A673 (cell line): ENCODE results near the gene PARP9. TPM values are rescaled to one million over a fixed set of nuclear protein-coding genes. Genes with fewer than 3 reads are reported as not detected.
A peak's percentile ranks its signal among the peaks of the same experiment; 100 is the strongest.
"Not testable (repeated sequence)": the region's sequence is repeated elsewhere in the genome, so short reads cannot be mapped to it uniquely, and the experiment has no call there.

ENCODE experiments used
- BruUV-seq: library from RNA; stranded (reverse); fragments of 400-500 nt; replicated peaks from 2 replicates; lab custom pipeline; 2021; lab: Mats Ljungman, UMichigan
- CTCF ChIA-PET: fragments of 300-600 bp; sonication (Branson Sonifier 250); formaldehyde crosslinking; loops from one replicate; lab custom pipeline; 2022; ENCODE audit warnings: antibody characterized with exemption; lab: Charles Lee
- POLR2A ChIA-PET: fragments of 300-600 bp; sonication (Branson Sonifier 250); formaldehyde crosslinking; loops from one replicate; lab custom pipeline; 2022; ENCODE audit warnings: antibody characterized with exemption; ENCODE audit not compliant: low non-redundant PET; lab: Charles Lee
- DNase-seq: peaks from one replicate; pipeline ENCODE4 v3.0.0-alpha.2; 2015; ENCODE audit warnings: low spot score
- H3K27ac ChIP-seq: fragments of 200-600 bp; sonication (generic); 2 replicates; pipeline ENCODE4 v1.5.1; 2016; ENCODE audit warnings: mixed run types, low read depth, mild to moderate bottlenecking, mixed read lengths, antibody characterized with exemption, low read length; ENCODE audit not compliant: poor library complexity, severe bottlenecking
- H3K27me3 ChIP-seq: fragments of 200-600 bp; sonication (generic); replicated peaks from 2 replicates; pipeline ENCODE4 v1.6.1; 2017; ENCODE audit warnings: mixed run types, low read depth, mild to moderate bottlenecking, mixed read lengths, antibody characterized with exemption, low read length; ENCODE audit not compliant: insufficient read depth, poor library complexity
- H3K36me3 ChIP-seq: fragments of 200-600 bp; sonication (generic); 2 replicates; pipeline ENCODE4 v1.6.1; 2016; ENCODE audit warnings: mixed run types, mild to moderate bottlenecking, mixed read lengths, antibody characterized with exemption, low read length; ENCODE audit not compliant: insufficient read depth, poor library complexity, severe bottlenecking
- H3K4me1 ChIP-seq: fragments of 200-600 bp; sonication (generic); 2 replicates; pipeline ENCODE4 v1.6.1; 2017; ENCODE audit warnings: mixed run types, mild to moderate bottlenecking, mixed read lengths, antibody characterized with exemption, low read length; ENCODE audit not compliant: insufficient read depth, poor library complexity, severe bottlenecking
- H3K4me3 ChIP-seq: fragments of 200-600 bp; sonication (generic); 2 replicates; pipeline ENCODE4 v1.5.1; 2016; ENCODE audit warnings: low read depth, mixed run types, mild to moderate bottlenecking, mixed read lengths, low read length; ENCODE audit not compliant: poor library complexity, severe bottlenecking
- H3K9me3 ChIP-seq: fragments of 200-600 bp; sonication (generic); 2 replicates; pipeline ENCODE4 v1.6.1; 2016; ENCODE audit warnings: mixed run types, low read depth, mild to moderate bottlenecking, mixed read lengths, antibody characterized with exemption, low read length; ENCODE audit not compliant: poor library complexity, severe bottlenecking
- EZH2 ChIP-seq: fragments of 200-600 bp; sonication (generic); IDR thresholded peaks from 2 replicates; pipeline ENCODE4 v1.6.1; 2017; ENCODE audit warnings: borderline replicate concordance, low read depth, mild to moderate bottlenecking, mixed read lengths, antibody characterized with exemption, low read length; ENCODE audit not compliant: poor library complexity, severe bottlenecking
- intact Hi-C: fragments of 100-400 bp; cut with micrococcal nuclease; formaldehyde crosslinking; loops from one replicate; pipeline ENCODE4 v1.10.0; 2022; ENCODE audit not compliant: unreplicated experiment
- total RNA-seq: library from RNA; stranded (reverse); gene quantifications from 2 replicates; pipeline ENCODE4 v1.2.3, GENCODE V29; 2021
- TF ChIP-seq, protein P1 (sequence below): fragments of 300-800, 200-600 bp; sonication (generic); conservative IDR thresholded peaks from 2 replicates; pipeline ENCODE4 v1.5.1; 2017; ENCODE audit warnings: low read depth, mild to moderate bottlenecking, antibody characterized with exemption, low read length, moderate library complexity, mixed read lengths

PARP9 gene
- total RNA-seq, 1 experiment from 2014 or later: 10.6 TPM

DNA sequence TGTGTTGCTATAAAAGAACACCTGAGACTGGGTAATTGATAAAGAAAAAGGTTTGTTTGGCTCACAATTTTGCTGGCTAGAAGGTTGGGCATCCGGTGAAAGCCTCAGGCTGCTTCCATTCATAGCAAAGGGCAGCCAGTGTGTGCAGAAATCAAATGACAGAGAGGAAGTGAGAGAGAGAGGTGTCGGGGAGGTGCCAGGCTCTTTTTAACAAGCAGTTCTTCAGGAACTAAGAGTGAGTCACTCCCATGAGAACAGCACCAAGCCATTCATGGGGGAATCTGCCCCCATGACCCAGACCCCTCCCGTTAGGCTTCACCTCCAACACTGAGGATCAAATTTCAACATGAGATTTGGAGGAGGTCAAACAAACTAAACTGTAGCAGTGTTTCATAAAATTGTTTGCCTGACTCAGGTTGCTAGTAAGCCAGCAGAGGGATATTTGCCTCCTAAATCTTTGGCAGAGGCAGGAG is 8.9 kb upstream of the PARP9 start:
- peak; percentile 34 for DNase-seq
- Histone ChIP-seq H3K27ac (no peak overlapping the region), H3K4me1 (no peaks in the 10 kb centered on the region), H3K9me3 (no peaks in the 10 kb centered on the region), H3K36me3 (no peaks in the 10 kb centered on the region), H3K4me3 (no peak overlapping the region), H3K27me3 (no peaks in the 10 kb centered on the region)
- CTCF ChIA-PET: no interaction called here
- POLR2A ChIA-PET: no interaction called here
- intact Hi-C loops: no loop called here
- no TSS peak for BruUV-seq
- TF ChIP-seq, protein P1, sequence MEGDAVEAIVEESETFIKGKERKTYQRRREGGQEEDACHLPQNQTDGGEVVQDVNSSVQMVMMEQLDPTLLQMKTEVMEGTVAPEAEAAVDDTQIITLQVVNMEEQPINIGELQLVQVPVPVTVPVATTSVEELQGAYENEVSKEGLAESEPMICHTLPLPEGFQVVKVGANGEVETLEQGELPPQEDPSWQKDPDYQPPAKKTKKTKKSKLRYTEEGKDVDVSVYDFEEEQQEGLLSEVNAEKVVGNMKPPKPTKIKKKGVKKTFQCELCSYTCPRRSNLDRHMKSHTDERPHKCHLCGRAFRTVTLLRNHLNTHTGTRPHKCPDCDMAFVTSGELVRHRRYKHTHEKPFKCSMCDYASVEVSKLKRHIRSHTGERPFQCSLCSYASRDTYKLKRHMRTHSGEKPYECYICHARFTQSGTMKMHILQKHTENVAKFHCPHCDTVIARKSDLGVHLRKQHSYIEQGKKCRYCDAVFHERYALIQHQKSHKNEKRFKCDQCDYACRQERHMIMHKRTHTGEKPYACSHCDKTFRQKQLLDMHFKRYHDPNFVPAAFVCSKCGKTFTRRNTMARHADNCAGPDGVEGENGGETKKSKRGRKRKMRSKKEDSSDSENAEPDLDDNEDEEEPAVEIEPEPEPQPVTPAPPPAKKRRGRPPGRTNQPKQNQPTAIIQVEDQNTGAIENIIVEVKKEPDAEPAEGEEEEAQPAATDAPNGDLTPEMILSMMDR: no peak
- no peak for TF ChIP-seq EZH2

DNA sequence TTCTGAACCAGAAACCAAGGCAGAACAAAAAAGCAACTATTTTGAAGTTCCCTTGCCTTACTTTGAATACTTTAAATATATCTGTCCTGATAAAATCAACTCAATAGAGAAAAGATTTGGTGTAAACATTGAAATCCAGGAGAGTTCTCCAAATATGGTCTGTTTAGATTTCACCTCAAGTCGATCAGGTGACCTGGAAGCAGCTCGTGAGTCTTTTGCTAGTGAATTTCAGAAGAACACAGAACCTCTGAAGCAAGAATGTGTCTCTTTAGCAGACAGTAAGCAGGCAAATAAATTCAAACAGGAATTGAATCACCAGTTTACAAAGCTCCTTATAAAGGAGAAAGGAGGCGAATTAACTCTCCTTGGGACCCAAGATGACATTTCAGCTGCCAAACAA is 4.7 kb upstream of the PARP9 start:
- POLR2A ChIA-PET: no interaction called here
- CTCF ChIA-PET: no interaction called here

DNA sequence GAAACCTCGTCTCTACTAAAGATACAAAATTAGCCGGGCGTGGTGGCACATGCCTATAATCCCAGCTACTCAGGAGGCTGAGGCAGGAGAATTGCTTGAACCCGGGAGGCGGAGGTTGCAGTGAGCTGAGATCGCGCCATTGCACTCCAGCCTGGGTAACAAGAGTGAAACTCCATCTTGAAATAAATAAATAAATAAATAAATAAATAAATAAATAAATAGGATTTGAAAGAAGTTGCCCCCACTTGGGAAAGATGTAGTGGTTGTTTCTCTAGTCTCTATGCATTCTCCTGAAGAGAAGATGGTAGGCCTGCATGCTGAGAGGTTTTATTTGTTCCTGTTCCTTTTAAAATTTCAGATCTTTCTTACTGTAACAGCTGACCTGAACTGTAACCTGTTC is 4.0 kb upstream of the PARP9 start:
- POLR2A ChIA-PET, H3K27ac ChIP-seq, H3K4me3 ChIP-seq, H3K9me3 ChIP-seq, CTCF ChIA-PET, H3K27me3 ChIP-seq, H3K4me1 ChIP-seq, H3K36me3 ChIP-seq, DNase-seq, BruUV-seq: not testable (repeated sequence)
- intact Hi-C loops: loop anchor here (10.0 kb wide), 1 partner anchor 103 kb away; no protein-coding TSS in a partner anchor

More for the DNA sequence above, 4.7 kb upstream of the PARP9 start:
- H3K4me1 ChIP-seq: no peaks in the 10 kb centered on the region
- BruUV-seq: no TSS peak
- no peaks in the 10 kb centered on the region for H3K36me3 ChIP-seq
- intact Hi-C loops: loop anchor here (10.0 kb wide), 1 partner anchor 104 kb away; no protein-coding TSS in a partner anchor
- H3K9me3 ChIP-seq: no peaks in the 10 kb centered on the region
- H3K27me3 ChIP-seq: no peaks in the 10 kb centered on the region
- TF ChIP-seq, protein P1: no peak
- TF ChIP-seq EZH2: no peak
- no peak overlapping the region for H3K4me3 ChIP-seq
- no peak overlapping the region for H3K27ac ChIP-seq
- no peak for DNase-seq

DNA sequence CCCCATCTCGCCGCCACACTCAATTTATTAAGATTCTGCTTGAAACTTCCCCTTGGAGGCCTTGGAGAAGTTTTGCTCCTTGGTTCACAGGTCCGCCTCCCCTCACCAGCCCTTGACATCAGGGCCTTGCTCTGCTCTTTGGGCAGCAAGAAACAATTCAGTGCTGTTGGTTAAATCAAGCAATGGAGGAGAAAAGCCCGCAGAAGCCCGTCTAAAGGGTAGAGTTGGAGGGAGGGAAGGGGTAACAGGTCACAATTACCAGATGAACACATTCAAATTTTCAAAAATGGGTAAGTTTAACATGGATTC is 429 bp downstream of the PARP9 start:
- TF ChIP-seq, protein P1: no peak
- TF ChIP-seq EZH2: no peak
- Histone ChIP-seq H3K9me3 (no peaks in the 10 kb centered on the region), H3K27me3 (no peaks in the 10 kb centered on the region), H3K27ac (peak overlapping the region; percentile 83), H3K4me3 (peak overlapping the region; percentile 63), H3K4me1 (peaks cover 18% of the 10 kb centered on the region), H3K36me3 (no peaks in the 10 kb centered on the region)
- DNase-seq: no peak
- ChIA-PET CTCF (no interaction called here), POLR2A (interaction anchor here (0.6 kb wide), 1 partner anchor 206 kb away, joined by 4 read pairs; no protein-coding TSS in a partner anchor)
- no TSS peak for BruUV-seq
- intact Hi-C loops: loop anchor here (5.0 to 10.0 kb wide), 2 partner anchors 99 to 464 kb away; partner anchors contain the start of gene SEMA5B
